Keratinocyte (primary cell): ENCODE results near the gene TENM3.

Experiments used
- EZH2 ChIP-seq: IDR thresholded peaks from one replicate; pipeline ENCODE4 v1.6.1; 2012; ENCODE audit warnings: inconsistent platforms, mild to moderate bottlenecking, low read length, moderate library complexity
- TF ChIP-seq, protein P1 (sequence below), 3 experiments: IDR thresholded peaks in 1 of 3; conservative IDR thresholded peaks in 1 of 3; optimal IDR thresholded peaks in 1 of 3; 2 replicates in 2 of 3; 3 replicates in 1 of 3; pipeline versions ENCODE3 to v1.5.1; 2011; ENCODE audit warnings: low read length in 3 of 3, mild to moderate bottlenecking in 3 of 3, moderate library complexity in 2 of 3, control low read depth in 1 of 3, inconsistent platforms in 1 of 3; ENCODE audit not compliant: insufficient read depth in 2 of 3; ENCODE audit errors: extremely low read depth in 1 of 3

DNA sequence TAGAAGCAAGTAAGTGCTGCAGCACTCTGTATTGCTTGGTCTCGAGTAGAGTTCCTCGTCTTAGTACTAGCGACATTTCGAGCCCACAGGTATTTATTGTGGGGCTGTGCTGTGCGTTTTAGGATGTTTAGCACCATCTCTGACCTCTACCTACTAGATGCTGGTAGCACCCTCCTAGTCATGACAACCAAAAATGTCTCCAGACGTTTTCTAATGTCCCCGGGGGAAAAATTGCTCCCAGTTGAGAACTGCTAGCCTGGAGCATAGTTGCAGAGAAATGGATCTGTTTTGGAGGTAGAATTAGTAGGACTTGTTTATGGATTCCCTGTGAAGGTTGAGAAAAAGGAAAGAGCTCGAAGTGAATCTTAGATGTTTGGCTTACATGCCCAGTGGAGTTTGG lies 287.2 kb downstream of the TENM3 start:
- TF ChIP-seq, protein P1, sequence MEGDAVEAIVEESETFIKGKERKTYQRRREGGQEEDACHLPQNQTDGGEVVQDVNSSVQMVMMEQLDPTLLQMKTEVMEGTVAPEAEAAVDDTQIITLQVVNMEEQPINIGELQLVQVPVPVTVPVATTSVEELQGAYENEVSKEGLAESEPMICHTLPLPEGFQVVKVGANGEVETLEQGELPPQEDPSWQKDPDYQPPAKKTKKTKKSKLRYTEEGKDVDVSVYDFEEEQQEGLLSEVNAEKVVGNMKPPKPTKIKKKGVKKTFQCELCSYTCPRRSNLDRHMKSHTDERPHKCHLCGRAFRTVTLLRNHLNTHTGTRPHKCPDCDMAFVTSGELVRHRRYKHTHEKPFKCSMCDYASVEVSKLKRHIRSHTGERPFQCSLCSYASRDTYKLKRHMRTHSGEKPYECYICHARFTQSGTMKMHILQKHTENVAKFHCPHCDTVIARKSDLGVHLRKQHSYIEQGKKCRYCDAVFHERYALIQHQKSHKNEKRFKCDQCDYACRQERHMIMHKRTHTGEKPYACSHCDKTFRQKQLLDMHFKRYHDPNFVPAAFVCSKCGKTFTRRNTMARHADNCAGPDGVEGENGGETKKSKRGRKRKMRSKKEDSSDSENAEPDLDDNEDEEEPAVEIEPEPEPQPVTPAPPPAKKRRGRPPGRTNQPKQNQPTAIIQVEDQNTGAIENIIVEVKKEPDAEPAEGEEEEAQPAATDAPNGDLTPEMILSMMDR (optimal IDR thresholded peaks at IDR 0.05 in 1 of 3, IDR thresholded peaks at IDR 0.05 in 1 of 3, conservative IDR thresholded peaks at IDR 0.05 in 1 of 3; ENCODE audit: extremely low read depth in 1 of 3, insufficient read depth in 2 of 3, low read length in 3 of 3), result no peak
- no peak for TF ChIP-seq EZH2
